Mucosa of descending colon (tissue), 3 donors: ENCODE measurements around the gene ASTN2. TPM values are rescaled to one million over a fixed set of nuclear protein-coding genes. Genes with fewer than 3 reads are reported as not detected.

Source experiments
- ATAC-seq: fragments of 200-7000 bp; cut with Tn5 transposase; one replicate; pipeline ENCODE4 v1.9.1; 2020; ENCODE audit warnings: mild to moderate bottlenecking, moderate library complexity
- DNase-seq, 3 donors: peaks; one replicate each; pipeline ENCODE4 v3.0.0-alpha.2; 2020
- H3K36me3 ChIP-seq: fragments of 200-600 bp; one replicate; pipeline ENCODE4 v1.8.0; 2021; ENCODE audit warnings: low read depth, mild to moderate bottlenecking
- H3K4me1 ChIP-seq: fragments of 200-600 bp; one replicate; pipeline ENCODE4 v1.8.0; 2021; ENCODE audit warnings: low read depth, mild to moderate bottlenecking
- H3K4me3 ChIP-seq: fragments of 200-600 bp; one replicate; pipeline ENCODE4 v1.8.0; 2021; ENCODE audit warnings: mild to moderate bottlenecking
- H3K9me3 ChIP-seq: fragments of 200-600 bp; one replicate; pipeline ENCODE4 v1.8.0; 2021; ENCODE audit warnings: mild to moderate bottlenecking
- intact Hi-C, 2 donors: fragments of 100-400 bp; cut with DNase I in 1 of 2; cut with micrococcal nuclease in 1 of 2; formaldehyde crosslinking; loops; one replicate each; pipeline versions ENCODE4 v1.11.0 to v1.11.1; 2022; cut with DNase I, micrococcal nuclease
- total RNA-seq, 3 donors: library from RNA; stranded (reverse); fragmentation: NEBNext Ultra II Directional in 2 of 3; extraction: Animal tissue kit (Norgen Biotek cat#: 25700) in 2 of 3; gene quantifications; one replicate each; pipeline versions ENCODE4 v1.2.1 to v1.2.4, GENCODE V29; 2021 to 2023
- TF ChIP-seq, protein P1 (sequence below): fragments of 200-600 bp; IDR thresholded peaks from one replicate; pipeline ENCODE4 v1.8.0; 2022; ENCODE audit warnings: antibody characterized with exemption, mild to moderate bottlenecking
- donor health status: DM: no; HTN: no; CAD: no; lungs with moderate emphysema.
- donor health status: DM: no; HTN: no; CAD: no.
- donor health status: DM: no; HTN: yes; CAD: no.

ASTN2 gene
- total RNA-seq, 3 donors from 2014 or later = 3.5 to 6.1 (median 5.4) TPM

DNA sequence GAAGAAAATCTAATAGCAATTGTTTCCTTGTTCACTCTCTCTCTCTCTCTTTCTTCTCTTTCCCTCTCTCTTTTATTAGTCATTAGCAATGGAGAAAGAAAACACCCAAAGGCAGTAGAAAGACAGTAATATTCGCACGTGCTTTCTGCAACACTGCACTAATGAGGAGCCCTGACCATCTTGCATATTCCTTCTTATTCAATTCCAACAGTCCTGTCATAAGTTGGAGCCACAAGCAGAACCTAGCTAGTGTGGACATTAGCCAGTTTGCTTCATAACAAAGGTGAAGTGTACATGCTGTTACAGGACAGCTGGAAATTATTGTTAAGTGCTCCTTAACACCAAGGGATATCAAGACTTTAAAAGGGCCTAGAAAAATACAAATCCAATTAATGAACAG is 664.3 kb downstream of the ASTN2 start:
- Histone ChIP-seq H3K4me3 (no peak overlapping the region), H3K9me3 (no peaks in the 10 kb centered on the region), H3K4me1 (no peaks in the 10 kb centered on the region), H3K36me3 (no peaks in the 10 kb centered on the region)
- DNase-seq = no peak
- TF ChIP-seq, protein P1, sequence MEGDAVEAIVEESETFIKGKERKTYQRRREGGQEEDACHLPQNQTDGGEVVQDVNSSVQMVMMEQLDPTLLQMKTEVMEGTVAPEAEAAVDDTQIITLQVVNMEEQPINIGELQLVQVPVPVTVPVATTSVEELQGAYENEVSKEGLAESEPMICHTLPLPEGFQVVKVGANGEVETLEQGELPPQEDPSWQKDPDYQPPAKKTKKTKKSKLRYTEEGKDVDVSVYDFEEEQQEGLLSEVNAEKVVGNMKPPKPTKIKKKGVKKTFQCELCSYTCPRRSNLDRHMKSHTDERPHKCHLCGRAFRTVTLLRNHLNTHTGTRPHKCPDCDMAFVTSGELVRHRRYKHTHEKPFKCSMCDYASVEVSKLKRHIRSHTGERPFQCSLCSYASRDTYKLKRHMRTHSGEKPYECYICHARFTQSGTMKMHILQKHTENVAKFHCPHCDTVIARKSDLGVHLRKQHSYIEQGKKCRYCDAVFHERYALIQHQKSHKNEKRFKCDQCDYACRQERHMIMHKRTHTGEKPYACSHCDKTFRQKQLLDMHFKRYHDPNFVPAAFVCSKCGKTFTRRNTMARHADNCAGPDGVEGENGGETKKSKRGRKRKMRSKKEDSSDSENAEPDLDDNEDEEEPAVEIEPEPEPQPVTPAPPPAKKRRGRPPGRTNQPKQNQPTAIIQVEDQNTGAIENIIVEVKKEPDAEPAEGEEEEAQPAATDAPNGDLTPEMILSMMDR = no peak
- no peak for ATAC-seq
- intact Hi-C loops = no loop called here

DNA sequence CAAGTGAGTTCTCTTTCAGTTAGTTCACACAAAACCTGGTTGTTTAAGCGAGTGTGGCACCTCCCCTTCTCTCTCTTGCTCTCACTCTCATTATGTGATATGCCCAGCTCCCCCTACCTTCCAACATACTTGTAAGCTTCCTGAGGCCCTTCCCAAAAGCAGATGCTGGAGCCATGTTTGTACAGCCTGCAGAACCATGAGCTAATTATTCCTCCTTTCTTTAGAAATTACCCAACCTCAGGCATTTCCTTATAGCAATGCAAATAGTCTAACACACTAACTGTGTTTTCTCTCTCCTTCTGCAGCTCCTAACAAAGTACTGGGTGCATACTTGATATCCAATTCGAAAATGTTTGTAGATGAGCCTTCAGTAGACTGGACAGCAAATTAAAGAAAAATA is 665.1 kb downstream of the ASTN2 start:
- no peak for DNase-seq
- Histone ChIP-seq H3K36me3 (no peaks in the 10 kb centered on the region), H3K4me3 (no peak overlapping the region), H3K9me3 (no peaks in the 10 kb centered on the region), H3K4me1 (no peaks in the 10 kb centered on the region)
- TF ChIP-seq, protein P1 = no peak
- no peak for ATAC-seq
- intact Hi-C loops = no loop called here

DNA sequence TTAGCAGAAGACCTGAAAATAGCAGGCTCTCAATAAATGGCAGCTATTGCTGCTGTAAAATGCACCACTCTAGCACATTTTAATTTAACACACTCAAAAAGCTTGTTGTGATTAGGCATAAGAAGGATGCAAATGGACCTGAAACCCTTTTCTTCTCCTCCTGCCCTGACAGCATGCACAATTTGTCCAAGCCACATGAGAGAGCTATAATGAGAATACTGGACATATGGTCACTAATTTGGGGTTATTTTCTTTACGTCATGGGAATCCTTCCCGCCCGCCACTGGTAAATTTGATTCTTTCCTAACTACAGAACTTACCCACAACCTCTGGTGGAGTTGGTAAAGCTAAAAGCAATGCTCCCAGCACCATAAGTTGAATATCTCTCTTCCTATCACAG is 665.7 kb downstream of the ASTN2 start:
- DNase-seq (no peak), ATAC-seq (no peak)
- intact Hi-C loops = no loop called here
- no peak overlapping the region for H3K4me3 ChIP-seq
- no peaks in the 10 kb centered on the region for H3K4me1 ChIP-seq
- H3K36me3 ChIP-seq = no peaks in the 10 kb centered on the region
- H3K9me3 ChIP-seq = no peaks in the 10 kb centered on the region
- TF ChIP-seq, protein P1 = no peak

DNA sequence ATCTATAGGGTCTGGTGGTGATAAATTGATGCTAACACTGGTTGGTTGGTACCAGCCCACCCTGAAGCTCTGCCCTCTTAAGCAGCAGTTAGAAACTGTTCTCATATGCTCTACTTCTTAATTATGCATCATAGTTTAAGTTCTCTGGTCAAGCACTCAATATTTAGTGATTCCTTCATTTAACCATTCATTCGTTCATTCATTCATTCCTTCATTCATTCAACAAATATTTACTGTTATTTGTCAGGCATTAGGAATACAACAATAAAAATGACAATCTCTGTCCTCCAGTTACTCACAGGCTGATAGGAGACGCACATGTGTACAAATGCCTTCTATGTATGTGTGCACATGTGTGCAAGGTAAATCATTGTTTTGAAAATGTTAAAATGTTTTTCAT is 673.1 kb downstream of the ASTN2 start:
- intact Hi-C loops = no loop called here
- DNase-seq (no peak), ATAC-seq (no peak)
- TF ChIP-seq, protein P1 = no peak
- no peaks in the 10 kb centered on the region for H3K9me3 ChIP-seq
- H3K4me1 ChIP-seq = no peaks in the 10 kb centered on the region
- no peak overlapping the region for H3K4me3 ChIP-seq
- no peaks in the 10 kb centered on the region for H3K36me3 ChIP-seq

DNA sequence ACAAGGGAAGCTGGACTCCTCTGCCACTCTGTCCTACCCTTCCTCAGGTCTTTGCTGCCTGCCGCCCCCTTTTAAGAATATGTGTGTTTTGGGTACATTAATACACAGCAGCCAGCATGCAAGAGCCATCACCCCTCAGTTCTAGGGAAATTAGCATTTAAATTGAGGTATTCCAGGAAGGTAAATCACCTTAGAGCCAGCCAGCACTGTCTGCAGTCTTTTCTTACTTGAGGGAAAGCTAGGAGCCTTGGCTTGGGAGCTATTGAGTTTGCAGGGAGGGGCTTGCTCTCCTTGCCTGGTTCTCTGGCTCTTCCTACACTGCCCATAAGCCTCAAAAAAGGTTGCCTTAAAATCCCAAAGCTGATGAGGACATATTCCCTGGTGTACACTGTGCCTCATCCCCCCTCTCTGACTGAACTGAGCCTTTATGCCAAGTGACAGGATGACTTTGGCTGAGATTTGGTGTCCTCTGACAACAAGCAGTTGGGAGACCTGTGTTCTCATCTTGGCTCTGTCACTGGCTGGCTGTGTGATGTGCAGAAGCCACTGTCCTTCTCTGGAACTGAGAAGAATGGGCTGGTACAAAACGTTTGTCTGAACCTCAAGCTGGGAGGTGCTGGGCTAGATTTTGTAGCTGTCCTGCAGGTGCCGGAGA is 673.6 kb downstream of the ASTN2 start:
- ATAC-seq (no peak), DNase-seq (no peak)
- no peak overlapping the region for H3K4me3 ChIP-seq
- no peaks in the 10 kb centered on the region for H3K4me1 ChIP-seq
- no peaks in the 10 kb centered on the region for H3K9me3 ChIP-seq
- intact Hi-C loops = no loop called here
- TF ChIP-seq, protein P1 = no peak
- H3K36me3 ChIP-seq = no peaks in the 10 kb centered on the region

DNA sequence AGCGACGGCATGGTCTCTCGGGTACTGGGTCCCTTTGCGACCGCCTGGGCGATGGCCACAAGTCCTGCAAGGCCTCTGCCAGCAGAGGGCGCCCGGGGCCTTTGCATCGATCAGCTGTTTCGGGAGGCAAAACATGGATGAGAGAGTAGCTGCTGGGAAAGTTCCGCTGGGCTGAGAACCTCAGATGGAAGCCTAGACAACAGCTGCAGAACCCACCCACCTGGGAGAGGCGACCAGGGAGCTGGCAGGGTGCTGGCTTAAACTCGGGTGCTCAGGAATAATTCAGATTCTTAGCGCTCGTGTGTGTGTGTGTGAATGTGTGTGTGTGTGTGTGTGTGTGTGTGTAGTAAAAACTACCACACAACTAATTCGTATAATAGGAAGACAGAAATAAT is 677.7 kb downstream of the ASTN2 start:
- TF ChIP-seq, protein P1 = peak; percentile 78
- no peaks in the 10 kb centered on the region for H3K4me1 ChIP-seq
- ATAC-seq (peak; percentile 83), DNase-seq (peak; percentile 66 to 86 (median 83))
- H3K4me3 ChIP-seq = no peak overlapping the region
- no peaks in the 10 kb centered on the region for H3K9me3 ChIP-seq
- intact Hi-C loops = loop anchor here in 1 of 2 donors (10.0 kb wide), 1 partner anchor 128 kb away; no protein-coding TSS in a partner anchor
- no peaks in the 10 kb centered on the region for H3K36me3 ChIP-seq
